HK-2 (cell line): ENCODE results near the gene GLP1R.

Source experiments
- DNase-seq: peaks from one replicate; pipeline ENCODE4 v3.0.0-alpha.2; 2018; ENCODE audit not compliant: unreplicated experiment

Gene GLP1R

DNA sequence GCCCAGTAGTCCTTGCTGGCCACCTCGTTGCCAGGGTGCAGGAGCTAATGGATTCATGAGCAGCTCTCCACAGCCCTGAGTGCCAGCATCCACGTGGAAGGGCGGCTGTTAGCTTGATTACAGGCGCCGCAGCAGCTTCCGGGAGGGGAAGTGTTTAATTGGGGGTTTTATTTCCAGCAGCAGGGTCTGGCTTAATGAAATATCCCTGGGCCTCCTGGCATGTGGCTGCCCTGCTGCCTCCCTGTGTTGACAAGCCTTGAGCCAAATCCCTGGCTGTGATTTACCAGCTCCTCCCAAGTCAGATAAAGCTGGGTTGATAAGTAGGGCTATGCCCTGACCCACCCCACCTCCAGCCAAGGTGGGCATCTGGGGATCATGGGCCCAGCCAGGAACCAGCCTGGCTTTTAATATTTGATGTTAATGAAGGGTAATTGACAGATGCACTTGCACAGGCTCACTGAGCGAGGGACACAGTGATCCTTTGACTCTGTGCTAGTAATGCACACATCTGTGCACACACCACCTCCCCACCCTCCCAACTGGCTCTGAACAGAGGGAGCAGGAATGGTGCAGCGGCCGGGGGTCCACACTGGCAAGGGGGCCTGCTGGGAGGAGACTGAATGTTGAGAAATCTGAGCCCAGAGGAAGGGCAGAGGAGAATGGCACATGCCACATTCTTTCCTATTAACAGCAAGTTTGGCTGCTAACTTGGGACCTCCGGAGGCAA lies 13.6 kb downstream of the GLP1R start:
- DNase-seq = no peak

DNA sequence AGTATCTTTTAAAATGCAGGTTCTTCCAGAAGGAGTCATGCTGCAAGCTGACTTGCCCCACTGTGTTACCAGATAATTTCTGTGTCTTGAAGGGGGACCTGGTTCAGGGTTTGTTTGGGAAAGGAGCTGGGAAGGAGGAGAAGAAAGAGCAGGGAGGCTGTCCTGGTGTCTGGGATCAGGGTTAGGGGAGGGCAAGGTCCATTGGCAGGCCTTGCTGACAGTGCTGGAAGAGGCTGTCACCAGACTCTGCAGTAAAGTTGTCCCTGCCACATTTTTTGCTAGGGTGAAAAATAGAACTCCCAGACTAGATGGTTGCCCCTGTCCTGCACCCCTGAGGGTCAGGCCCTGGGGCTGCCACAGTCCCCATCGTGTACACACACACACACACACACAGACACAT lies 14.9 kb downstream of the GLP1R start:
- no peak for DNase-seq

DNA sequence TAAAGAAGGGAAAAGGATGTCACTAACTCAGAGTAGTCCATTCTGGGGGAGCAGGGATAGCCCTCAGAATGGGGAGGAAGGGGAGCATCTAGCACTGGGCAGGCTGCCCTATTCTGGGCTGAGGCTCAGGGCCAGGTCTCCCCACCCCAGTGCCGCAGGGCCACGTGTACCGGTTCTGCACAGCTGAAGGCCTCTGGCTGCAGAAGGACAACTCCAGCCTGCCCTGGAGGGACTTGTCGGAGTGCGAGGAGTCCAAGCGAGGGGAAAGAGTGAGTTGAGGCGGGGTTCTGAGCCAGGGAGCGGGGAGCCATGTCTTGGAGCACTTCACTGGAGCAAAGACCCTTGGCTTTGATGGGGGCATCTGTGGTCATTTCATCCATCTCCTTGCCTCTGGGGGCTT lies 17.0 kb downstream of the GLP1R start:
- no peak for DNase-seq

DNA sequence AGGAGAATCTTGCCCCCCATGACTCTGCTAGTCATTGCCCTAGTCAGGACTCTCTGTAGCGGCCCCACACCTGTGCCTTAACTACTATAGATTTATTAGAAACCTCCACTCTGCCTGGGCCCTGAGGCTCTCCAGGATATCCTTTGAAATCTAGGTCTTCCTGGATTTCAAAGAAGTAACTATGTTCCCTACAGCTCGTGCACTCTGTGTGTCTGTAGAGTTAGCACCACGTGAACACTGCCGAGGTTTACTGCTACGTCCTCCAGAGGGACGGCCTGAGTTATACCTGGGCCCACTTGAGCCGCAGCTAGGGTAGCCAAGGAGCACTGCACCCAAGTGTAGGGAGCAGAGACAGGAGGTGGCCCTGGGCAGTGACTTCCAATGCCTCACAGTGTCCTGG lies 19.8 kb downstream of the GLP1R start:
- DNase-seq = no peak

DNA sequence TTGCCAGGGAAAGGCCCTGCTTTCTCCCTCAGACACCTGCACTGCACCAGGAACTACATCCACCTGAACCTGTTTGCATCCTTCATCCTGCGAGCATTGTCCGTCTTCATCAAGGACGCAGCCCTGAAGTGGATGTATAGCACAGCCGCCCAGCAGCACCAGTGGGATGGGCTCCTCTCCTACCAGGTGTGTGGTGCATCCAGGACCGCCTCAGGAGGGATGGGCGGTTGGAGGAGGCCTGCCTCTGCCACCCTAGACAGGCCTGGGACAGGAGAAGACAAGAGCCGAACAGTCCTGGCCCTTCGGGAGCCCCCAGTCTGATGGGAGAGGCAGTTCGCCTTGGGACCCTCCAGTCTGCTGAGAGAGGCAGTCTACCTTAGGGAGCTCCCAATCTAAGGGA lies 24.2 kb downstream of the GLP1R start:
- no peak for DNase-seq

DNA sequence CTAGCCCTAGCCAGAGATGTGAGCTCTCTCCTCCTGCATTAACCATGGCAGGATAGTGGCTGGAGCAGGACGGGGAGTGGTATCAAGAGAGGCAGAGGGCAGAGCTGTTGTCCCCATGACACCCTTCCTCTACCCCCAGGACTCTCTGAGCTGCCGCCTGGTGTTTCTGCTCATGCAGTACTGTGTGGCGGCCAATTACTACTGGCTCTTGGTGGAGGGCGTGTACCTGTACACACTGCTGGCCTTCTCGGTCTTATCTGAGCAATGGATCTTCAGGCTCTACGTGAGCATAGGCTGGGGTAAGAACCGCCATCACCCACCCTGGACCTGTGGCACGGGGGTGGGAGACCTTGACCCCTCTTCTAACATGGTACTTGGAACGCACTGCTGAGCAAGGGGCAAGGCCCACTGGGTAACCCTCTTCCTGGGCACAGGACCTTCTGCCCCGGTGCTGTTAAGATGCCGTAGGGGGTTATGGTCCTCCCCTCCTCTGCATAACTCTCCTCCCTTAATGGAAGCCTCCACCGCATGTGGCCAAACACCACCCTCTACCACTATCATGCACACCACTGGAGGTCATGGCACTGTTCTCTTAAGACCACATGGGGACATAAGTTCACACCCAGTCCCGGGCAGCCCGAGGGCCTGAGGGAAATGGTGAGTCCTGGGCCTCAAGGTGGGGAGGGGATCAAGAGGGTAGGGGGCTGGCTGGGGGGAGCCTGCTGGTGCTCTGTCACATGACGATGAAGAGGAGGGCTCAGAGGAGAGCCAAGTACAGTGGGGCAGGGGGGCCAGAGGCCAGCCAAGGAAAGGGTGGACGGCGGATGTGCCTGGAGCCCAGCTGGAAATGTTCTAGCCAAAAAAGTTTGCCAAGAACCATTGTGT lies 25.1 kb downstream of the GLP1R start:
- DNase-seq = no peak

DNA sequence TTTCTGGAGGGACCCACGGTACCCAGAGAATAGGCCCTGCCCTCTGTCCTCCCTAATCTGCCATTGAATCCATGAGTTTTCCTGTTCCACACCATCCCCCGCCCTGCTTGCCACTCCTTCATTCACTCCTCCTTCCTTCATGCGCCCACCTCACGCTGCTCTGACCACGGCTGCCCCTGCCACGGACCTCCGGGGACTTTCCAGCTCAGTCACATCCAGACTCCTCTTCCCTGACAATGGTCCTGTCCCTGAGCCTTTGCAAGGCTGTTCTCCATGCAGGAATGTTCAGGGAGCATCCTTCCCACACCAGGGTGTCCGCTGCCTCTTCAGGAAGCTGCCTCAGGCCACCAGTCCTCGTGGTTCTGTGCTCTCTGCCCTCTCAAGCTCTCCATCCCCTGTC lies 25.9 kb downstream of the GLP1R start:
- no peak for DNase-seq

DNA sequence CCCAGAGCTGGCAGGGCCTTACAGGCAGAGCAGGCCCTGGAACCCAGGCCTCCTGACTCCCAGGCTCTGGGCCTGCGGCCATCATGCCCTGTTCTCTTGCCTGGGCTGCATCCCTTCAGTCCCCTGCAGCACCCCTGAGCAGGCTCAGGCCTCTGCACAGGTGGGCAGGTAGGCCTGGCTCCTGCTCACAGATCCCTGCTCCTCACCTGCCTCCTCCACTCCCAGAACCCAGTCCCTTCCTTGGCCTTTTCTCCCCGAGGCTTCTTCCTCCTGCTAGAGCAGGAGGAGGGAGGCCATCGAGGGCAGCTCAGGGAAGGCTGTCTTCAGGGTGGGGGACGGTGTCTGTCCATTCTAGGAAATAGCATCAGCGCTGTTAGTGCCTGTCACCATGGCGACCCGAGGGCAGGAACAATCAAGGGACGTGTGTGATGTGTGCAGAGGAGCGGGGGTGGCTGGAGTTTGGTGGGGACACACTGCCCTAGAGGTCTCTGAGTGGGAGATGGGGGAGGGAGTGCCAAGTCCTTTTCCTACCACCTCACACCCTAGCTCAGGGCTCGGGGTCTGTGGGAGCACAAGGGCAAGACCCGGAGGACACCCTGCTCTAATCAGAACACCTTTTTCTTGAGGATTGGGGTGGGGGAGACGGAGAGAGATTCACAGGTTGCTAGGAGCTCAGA lies 26.6 kb downstream of the GLP1R start:
- DNase-seq = no peak

DNA sequence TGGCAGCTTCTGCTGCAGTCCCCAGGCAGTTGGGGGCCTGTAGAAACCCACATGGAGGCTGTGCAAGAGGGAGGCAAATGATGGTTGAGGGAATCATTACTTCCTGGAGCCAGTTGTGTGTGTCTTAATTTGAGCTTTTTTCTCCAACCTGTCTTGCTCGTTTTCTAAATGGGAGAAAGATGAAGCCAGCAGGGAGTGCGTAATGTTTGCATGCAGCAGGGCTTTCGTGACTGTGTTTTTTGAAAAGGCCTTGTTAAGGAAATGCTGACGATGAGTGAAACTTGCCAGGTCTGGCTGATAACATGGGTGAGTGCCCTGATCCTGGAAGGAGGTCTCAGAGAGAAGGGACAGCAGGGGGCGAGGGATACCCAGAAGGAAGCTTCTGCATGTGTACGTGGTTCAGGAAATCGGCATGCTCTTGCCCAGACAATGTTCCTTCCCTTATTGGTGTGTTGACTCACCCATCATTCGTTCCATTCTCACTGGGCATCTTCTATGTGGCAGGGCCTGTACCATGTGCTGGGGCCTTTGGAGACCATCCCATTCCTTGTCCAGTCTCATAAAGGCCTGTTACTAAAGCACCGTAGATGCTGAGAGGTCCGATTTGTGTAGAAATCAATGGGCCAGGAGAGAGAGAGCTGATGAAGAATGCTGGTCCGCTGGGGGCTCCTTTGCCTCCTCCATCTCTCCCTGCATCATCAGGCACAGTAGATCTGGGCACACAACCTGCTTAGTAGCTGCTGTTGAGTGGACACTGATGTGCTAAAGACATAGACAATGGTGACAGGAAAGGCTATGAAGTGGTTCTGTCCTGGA lies 27.4 kb downstream of the GLP1R start:
- no peak for DNase-seq

DNA sequence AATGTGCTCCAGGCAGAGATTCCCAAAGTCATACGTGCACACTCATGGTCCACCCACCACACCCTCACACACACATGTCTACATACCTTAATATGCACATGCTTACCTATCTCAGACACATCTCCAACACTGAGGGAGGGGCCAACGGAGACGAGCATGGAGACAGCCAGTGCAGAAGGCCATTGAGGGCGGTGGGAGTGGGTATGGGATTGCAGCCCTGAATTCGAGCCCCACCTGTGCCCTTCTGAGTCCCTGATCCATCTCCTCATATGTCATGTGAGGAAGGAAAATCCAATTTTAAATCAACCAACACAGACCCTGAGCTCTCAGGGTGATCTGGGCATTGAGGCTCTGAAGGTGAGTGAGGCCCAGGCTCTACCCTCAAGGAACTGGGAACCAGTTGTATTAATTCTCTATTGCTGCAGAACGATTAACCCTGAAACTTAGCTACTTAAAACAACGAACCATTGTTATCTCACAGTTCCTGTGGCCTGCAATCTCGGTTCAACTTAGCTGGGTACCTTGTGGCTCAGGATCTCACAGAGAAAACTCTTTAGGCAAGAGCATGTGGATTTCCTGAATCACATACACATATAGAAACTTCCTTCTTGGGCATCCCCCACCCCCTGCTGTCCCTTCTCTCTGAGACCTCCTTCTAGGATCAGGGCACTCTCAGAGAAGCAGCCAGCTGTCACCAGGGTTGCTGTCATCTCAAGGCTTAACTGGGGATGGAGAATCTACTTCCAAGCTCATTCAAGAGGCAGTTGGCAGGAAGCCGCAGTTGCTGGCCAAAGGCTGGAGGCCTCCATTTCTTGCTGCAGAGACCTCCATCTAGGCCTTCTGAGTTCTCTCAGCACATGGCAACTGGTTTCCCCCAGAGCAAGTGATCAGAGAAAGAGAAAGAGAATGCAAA lies 28.3 kb downstream of the GLP1R start:
- DNase-seq = no peak

DNA sequence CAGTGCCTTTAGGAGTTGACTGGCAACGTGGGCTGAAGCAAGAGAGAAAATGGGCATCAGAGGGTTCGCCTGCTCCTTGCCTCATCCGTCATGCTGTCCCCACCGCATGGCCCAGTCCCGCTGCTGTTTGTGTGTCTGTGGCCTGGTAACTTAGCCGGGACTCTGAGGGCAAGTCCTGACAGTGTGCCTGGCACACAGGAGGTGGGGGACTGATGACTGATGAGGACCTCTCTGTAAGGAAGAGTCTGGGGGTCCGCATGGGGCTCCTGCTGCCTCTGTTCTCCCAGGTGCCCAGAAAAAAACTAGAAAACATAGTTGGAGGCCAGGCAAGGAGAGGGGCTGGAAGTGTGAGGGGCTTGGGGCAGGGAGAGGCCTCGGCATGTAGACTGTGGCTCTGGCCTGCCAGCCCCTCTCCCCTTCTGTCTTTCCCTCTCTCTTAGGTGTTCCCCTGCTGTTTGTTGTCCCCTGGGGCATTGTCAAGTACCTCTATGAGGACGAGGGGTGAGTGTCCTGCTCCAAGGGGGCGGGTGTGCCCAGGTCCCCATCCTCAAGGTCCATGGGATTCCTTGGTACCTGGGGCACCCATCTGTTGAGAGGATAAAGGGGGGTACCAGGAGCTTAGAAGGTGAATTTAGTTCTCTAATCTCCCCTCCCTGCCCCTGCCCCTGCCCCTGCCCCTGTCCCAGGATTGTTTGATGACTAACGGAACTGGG lies 29.5 kb downstream of the GLP1R start:
- no peak for DNase-seq

DNA sequence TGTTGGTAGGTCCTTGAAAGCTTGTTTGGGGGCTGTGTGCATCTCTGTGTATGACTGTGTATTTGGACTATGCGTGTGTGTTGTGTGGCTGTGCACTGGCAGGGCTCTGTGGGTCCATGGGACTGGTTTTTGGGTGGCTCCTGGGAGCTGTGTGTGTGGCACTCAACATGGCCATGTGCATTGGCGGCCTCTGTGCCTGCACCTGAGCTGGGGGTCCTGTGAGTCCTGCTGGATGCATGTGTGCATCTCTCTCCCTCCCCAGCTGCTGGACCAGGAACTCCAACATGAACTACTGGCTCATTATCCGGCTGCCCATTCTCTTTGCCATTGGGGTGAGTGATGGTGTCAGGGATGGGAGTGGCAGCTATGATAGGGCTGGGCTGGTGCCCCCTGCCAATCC lies 30.1 kb downstream of the GLP1R start:
- DNase-seq = no peak

DNA sequence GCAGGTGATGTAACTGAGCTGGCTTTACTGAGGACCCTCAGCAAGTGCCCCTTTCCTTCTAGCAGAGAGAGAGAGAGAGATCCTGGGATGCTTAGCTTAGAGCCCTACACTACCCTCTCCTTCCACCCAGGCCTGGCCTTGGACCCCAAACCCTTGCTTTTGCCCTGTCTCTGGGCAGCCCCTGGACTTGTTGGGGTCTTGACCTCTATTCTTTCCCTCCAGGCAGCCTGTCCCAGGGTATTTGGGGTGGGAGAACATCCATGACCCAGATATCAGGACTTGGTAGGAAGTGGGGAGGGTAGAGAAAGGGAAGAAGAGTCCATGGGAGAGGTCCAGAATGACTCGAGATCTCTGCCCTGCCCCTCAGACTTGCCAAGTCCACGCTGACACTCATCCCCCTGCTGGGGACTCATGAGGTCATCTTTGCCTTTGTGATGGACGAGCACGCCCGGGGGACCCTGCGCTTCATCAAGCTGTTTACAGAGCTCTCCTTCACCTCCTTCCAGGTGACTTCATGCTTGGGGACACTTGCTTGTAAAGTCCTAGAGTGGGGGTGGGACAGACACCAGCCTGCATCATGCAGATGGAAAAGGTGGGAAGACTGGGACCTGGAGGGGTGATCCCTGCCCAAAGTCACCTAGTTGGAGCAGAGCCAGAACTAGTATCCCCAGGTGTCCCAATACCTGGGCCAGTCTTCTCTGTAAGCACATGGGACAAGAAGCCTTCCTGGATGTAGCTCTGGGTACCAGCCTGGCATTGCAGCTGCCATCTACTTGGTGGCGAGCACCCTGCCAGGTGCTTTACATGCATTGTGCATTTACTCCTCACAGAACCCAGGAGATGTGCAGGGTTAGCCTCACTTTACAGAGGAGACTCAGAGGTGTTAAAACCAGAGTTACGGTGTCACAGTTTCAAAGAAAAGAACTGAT lies 30.9 kb downstream of the GLP1R start:
- no peak for DNase-seq

DNA sequence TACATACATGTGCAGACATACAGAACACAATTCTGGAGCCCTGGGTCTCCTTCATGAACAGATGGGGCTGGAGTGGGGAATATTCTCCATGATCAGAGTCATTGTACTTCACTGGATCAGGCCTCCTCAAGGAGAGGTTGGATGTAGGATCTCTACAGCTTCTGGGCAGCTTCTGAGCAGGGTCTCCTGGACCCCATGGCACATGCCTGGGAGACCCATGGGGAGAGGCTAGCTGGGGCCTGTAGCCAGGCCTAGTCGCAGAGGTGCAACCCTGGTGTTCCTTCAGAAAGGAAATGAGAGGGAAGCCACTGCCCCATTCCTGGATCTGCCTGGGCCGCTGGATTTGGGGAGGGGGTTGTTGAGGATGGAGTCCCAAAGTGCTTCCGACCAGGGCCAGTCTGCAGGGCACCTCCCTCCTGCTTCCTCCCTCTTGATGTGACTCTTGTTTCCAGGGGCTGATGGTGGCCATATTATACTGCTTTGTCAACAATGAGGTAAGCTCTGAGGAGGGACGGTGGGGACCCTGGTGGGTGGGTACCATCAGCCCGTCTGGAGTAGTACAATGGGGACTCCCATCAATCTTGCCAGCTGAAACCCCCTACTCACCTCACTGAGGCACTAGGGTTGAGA lies 31.8 kb downstream of the GLP1R start:
- DNase-seq = no peak

DNA sequence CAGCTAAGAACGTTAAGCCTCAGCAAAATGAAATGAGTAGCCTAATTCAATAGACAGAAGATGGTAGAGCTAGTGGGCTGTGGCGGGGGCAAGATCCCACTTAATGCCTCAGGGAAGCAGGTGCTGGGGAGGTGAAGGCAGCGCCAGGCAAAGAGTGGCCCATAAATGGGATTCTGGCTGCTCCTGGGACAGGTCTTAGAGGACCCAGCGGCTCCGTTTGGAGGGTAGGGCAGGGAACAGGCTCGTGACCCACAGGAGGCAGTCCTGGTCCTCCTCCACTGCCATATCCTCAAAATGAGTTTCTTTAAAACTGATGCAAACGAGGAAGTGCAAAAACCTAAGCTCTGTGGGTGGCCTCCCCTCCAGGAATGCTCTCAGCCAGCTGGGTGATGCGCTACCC lies 33.7 kb downstream of the GLP1R start:
- no peak for DNase-seq

DNA sequence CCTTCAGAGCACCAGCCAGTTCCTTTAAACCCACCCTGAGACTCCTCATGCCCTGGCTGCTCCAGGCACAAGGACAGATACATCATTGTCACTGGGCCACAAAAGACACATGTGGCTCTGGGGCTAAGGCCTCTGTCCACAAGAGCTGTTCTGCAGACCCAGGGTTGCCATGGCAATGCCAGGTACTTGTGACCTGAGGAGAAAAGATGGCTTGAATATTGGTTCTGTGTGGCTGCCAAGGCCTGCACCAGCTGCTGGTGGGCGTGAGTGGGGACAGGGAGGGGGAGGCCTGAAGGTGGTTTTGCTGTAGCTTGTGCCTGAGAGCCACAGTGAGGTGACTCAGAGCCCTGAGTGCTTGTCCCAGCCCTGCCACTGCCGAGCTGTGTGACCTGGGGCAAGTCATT lies 34.7 kb downstream of the GLP1R start:
- no peak for DNase-seq

DNA sequence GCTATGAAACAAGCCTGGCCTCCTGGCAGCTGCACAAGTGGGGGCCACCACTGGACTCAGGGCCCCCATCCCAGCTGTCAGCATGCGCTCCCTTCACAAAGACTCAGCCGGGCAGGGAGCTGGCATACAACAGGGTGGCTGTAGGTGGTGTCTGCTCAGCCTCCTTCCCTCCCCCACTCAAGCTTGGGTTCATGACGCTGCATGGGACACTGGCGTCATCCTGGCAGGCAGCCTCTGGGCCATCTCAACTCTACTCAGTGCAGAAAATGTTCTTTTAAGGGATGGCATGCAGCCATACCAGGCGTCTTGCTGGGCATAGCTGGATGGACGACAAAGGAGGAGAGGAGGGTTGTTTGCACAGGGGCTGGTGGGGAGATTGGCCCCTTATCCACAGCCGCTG lies 35.9 kb downstream of the GLP1R start:
- DNase-seq = no peak

DNA sequence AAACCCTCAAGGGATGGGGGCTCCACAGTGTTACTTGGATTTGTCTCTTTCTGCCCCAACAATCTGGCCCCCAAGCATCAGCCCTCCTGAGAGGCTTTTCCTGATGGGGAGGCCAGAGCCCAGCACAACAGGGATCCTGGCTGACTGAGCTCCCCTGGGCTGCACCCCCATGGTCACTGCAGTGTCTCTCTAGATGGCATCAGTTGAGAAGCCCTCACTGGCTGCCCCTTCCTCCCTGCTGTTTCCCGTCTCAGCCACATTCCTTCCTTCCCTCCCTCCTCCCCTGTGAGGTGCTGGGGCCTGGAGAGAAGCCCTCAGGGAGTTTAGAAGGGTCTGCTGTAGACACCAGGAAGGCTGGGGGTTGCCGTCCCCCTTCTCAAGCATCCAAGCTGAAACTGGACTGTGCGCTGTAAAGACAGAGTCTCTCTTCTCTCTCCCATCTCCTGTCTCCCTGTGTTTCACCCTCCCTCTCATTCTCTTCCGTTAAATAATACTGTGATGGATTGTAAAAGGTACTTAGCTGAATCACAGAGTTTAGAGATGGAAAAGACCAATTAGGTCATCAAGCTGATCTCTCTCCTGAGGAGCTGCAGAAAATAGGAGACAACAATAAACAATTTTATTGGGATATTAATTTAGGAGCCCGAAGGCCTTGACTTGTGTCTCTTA lies 36.7 kb downstream of the GLP1R start:
- DNase-seq = no peak
